ENCODE results near the gene MEIKIN.

MEIKIN gene

DNA sequence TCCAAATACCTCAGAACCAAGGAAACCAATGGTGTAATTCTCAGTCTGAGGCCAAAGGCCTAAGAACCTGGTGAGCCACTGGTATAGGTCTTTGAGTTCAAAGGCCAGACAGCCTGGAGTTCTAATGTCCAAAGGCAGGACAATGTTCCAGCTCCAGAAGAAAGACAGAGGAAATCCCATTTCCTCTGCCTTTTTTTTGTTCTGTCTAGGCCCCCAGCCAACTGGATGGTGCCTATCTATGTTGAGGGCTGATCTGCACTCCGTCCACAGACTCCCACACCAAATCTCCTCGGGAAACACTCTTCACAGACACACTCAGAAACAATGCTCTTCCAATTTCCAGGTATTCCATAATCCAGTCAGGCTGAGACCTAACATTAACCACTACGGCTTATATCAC, 178.8 kb downstream of the MEIKIN start:
- no peak for DNase-seq

DNA sequence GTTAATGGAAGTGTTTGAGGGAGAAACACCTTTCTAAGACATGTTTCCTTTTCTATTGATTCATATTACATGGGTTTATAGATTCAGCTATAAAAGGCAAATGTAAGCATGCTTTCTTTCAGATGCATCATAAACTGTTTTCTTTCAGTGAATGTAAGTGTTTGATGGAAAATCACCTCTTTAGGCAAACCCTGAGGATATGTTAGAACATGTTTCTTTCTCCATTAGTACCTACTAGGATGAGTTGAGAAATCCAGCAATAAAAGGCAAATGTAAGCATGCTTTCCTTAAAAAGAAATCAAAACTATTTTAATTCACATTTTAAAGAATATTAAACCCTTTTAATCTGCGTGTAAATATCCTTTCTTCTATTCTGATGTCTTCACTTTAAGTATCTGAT, 180.2 kb downstream of the MEIKIN start:
- DNase-seq, result no peak

DNA sequence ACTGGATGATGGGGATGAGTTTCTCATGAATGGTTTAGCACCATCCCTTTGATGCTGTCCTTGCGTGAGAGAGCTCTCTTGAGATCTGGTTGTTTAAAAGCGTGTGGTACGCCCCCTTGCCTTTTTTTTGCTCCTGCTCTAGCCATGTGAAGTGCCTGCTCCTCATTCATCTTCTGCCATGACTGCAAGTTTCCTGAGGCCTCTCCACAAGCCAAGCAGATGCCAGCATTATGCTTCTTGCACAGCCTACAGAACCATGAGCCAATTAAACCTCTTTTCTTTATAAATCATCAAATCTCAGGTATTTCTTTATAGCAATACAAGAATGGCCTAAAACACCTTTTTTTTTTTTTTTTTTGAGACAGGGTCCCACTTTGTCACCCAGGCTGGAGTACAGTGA, 181.5 kb downstream of the MEIKIN start:
- DNase-seq, result no peak

DNA sequence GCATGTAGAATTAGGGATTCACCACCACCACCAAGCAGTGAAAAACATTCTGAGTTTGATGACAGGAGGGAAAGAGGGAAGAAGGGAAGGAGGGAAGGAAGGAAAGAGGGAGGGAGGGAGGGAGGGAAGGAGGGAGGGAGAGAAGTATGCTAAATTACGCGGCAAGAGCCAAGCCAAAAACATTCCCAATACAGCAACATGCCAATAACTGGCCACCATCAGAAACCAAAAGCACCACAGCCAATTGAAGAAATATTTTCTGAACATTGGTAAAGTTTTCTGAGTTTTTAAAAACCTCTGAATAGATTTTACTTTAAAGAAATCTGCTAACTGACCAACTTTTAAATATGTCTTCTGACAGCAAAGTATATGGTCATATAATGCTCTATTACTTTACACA, 184.7 kb downstream of the MEIKIN start:
- no peak for DNase-seq

DNA sequence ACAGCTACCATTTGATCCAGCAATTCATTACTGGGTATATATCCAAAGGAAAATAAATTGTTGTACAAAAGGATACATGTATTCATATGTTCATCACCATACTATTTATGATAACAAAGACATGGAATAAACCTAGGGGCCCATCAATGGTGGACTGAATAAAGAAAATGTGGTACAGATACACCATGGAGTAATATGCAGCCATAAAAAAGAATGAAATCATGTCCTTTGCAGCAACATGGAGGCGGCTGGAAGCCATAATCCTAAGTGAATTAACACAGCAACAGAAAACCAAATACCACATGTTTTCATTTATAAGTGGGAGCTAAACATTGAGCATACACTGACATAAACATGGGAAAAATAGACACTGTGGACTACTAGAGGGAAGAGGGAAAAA, 185.8 kb downstream of the MEIKIN start:
- no peak for DNase-seq

DNA sequence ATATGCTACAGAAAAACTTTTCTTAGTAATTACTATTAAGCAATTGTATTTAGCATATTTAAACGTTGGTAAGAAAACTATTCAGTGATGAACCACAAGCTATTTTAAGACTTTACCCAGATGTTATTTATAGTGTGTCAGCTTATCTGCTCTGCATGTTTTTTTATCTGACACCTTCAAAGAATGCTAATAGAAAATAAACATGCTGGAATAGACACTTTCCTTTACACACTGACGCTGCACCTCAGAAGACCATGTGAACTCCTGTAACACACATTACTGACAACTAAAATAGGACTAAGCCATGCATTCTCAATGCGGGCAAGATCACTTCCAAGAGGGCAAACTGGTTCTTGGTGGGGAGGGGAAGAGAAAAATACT, 187.0 kb downstream of the MEIKIN start:
- no peak for DNase-seq

DNA sequence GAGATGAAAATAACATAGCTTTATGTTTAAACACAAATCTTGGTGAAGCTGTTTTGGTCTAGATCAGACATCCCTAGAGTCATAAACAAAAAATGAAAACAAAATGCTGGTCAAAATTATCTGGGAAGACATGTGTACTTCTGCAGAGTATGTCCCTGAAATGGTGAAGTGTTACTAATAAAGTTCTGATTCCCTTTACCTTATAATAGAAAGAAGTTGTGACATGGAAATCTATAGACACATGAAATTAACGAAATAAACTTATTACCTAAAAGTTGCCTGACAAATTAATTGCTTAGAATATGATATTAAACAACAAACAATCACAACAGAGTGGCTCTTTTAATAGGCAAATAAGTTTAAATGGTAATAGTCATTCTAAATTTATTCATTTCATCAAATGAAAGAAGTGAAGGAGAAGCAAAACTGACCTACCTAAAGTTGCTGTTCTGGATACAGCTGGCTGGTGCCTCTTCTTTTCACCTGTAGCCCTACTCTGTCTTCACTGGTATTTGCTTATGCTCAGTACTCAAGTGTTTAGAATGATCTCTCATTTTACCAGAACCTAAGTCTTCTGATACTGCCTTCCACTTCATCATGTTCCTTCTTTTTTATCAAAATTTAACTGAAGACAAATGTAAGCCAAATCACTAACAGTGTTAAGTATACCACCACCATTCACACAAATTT, 187.5 kb downstream of the MEIKIN start:
- DNase-seq, result no peak

Data from stimulated activated CD8-positive, alpha-beta memory T cell treated with anti-CD3 and anti-CD28 coated beads, Interleukin-4, amount 100 ng/mL, for 48 hours (primary cell).